Mucosa of rectum (tissue), 2 donors: ENCODE measurements around the gene PPHLN1.

Experiments
- H3K27ac ChIP-seq, 2 donors: one replicate each; pipeline ENCODE4 v1.7.0; 2013; ENCODE audit warnings: inconsistent platforms in 2 of 2, low read depth in 2 of 2, low read length in 2 of 2
- H3K27me3 ChIP-seq, 2 donors: one replicate each; pipeline ENCODE4 v1.7.0; 2013; ENCODE audit warnings: low read length in 2 of 2; ENCODE audit not compliant: control insufficient read depth in 2 of 2, insufficient read depth in 2 of 2
- H3K36me3 ChIP-seq, 2 donors: one replicate each; pipeline ENCODE4 v1.7.0; 2013; ENCODE audit warnings: low read length in 2 of 2; ENCODE audit not compliant: control insufficient read depth in 2 of 2, insufficient read depth in 2 of 2
- H3K4me1 ChIP-seq, 2 donors: one replicate each; pipeline ENCODE4 v1.7.0; 2013; ENCODE audit warnings: low read length in 2 of 2, mild to moderate bottlenecking in 1 of 2; ENCODE audit not compliant: control insufficient read depth in 2 of 2, insufficient read depth in 2 of 2
- H3K4me3 ChIP-seq, 2 donors: one replicate each; pipeline ENCODE4 v1.7.0; 2013; ENCODE audit warnings: low read length in 2 of 2
- H3K9ac ChIP-seq, 2 donors: one replicate each; pipeline ENCODE4 v1.7.0; 2013; ENCODE audit warnings: low read length in 2 of 2, low read depth in 1 of 2, mild to moderate bottlenecking in 1 of 2
- H3K9me3 ChIP-seq, 2 donors: one replicate each; pipeline ENCODE4 v1.7.0; 2013; ENCODE audit warnings: low read length in 2 of 2; ENCODE audit not compliant: control insufficient read depth in 2 of 2
- donor health status: healthy.
- donor health status: Normal muscosa, but diverticular disease.

Gene PPHLN1

DNA sequence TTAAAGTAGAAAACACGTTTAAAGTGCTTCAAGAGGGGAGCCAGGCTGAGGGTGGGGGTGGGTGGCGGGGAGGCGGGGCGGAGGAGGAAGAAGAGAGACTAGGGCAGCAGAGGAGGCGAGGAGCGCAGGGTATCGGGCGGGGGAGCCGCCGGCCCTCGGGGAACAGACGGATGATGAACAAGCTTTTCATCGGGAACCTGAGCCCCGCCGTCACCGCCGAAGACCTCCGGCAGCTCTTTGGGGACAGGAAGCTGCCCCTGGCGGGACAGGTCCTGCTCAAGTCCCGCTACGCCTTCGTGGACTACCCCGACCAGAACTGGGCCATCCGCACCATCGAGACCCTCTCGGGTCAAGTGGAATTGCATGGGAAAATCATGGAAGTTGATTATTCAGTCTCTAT, 39.2 kb upstream of the PPHLN1 start:
- Histone ChIP-seq H3K27me3 (no peaks in the 10 kb centered on the region), H3K9me3 (no peaks in the 10 kb centered on the region), H3K36me3 (no peaks in the 10 kb centered on the region), H3K9ac (no peak overlapping the region), H3K27ac (no peak overlapping the region), H3K4me3 (no peak overlapping the region), H3K4me1 (no peaks in the 10 kb centered on the region)

GRCh38 chr12:42288544-42288943, 37.4 kb upstream of the PPHLN1 start:
- Histone ChIP-seq H3K36me3 (no peaks in the 10 kb centered on the region), H3K4me1 (no peaks in the 10 kb centered on the region), H3K27me3 (no peaks in the 10 kb centered on the region), H3K9ac (no peak overlapping the region), H3K9me3 (no peaks in the 10 kb centered on the region), H3K27ac (no peak overlapping the region), H3K4me3 (no peak overlapping the region)

DNA sequence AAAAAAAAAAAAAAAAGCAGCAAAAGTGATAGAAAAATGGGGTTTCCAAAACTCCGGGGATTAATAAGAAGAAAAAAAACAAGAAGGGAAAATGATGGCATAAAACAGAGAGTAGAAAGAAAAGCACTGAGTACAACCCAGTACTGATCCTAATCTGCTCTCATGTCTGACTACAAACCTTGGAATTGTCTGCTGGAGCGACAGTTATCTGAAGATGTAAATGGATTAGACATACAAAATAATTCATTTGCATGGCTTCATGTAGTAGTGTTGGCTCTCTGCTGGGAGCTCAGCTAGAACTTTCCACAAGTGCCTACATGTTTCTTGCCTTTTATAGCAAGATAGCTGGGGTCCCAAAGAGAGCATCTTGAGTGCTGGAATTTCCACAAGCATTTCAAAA, 34.3 kb upstream of the PPHLN1 start:
- H3K4me1 ChIP-seq: no peaks in the 10 kb centered on the region
- no peak overlapping the region for H3K27ac ChIP-seq
- no peak overlapping the region for H3K9ac ChIP-seq
- no peaks in the 10 kb centered on the region for H3K36me3 ChIP-seq
- H3K4me3 ChIP-seq: no peak overlapping the region
- H3K27me3 ChIP-seq: no peaks in the 10 kb centered on the region
- no peaks in the 10 kb centered on the region for H3K9me3 ChIP-seq

GRCh38 chr12:42296503-42297109, 29.4 kb upstream of the PPHLN1 start:
- H3K4me3 ChIP-seq: no peak overlapping the region
- H3K9me3 ChIP-seq: no peaks in the 10 kb centered on the region
- H3K9ac ChIP-seq: no peak overlapping the region
- H3K27me3 ChIP-seq: no peaks in the 10 kb centered on the region
- H3K4me1 ChIP-seq: no peaks in the 10 kb centered on the region
- H3K27ac ChIP-seq: no peak overlapping the region
- H3K36me3 ChIP-seq: no peaks in the 10 kb centered on the region

DNA sequence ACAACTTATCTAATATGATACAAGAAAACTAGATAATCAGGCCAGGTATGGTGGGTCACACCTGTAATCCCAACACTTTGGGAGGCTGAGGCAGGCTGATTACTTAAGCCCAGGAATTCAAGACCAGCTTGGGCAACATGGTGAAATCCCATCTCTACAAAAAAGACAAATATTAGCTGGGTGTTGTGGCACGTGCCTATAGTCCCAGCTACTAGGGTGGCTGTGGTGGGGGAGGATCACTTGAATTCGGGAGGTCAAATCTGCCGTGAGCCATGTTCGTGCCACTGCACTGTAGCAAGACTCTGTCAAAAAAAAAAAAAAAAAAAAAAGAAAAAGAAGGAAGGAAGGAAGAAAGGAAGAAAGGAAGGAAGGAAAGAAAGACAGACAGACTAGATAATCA, 27.1 kb upstream of the PPHLN1 start:
- H3K36me3 ChIP-seq: no peaks in the 10 kb centered on the region
- no peaks in the 10 kb centered on the region for H3K27me3 ChIP-seq
- no peak overlapping the region for H3K27ac ChIP-seq
- H3K9me3 ChIP-seq: no peaks in the 10 kb centered on the region
- no peak overlapping the region for H3K4me3 ChIP-seq
- no peak overlapping the region for H3K9ac ChIP-seq
- H3K4me1 ChIP-seq: no peaks in the 10 kb centered on the region

- H3K4me1 ChIP-seq: no peaks in the 10 kb centered on the region
Measured at GRCh38 chr12:42299392-42300308, 26.3 kb upstream of the PPHLN1 start.

DNA sequence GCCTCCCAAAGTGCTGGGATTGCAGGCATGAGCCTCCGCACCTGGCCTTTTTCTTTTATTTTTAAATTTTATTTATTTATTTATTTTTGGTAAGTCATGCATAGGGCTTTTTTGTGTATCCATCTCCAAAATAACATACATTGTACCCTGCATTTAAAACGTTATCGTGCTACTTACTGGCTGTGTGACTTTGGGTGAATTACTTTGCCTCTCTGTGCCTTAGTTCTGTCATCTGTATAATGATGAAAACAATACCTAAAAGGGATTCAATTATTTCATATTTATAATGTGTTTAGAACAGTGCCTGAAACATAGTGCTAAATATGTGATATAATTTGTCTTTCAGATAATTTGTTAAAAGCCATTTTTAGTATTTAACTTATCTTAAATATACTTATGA, 19.7 kb upstream of the PPHLN1 start:
- Histone ChIP-seq H3K4me3 (no peak overlapping the region), H3K9me3 (no peaks in the 10 kb centered on the region)

More at GRCh38 chr12:42299392-42300308, 26.3 kb upstream of the PPHLN1 start:
- H3K9me3 ChIP-seq: no peaks in the 10 kb centered on the region
- peak overlapping the region in 1 of 2 donors; percentile 52 for H3K27ac ChIP-seq
- no peaks in the 10 kb centered on the region for H3K27me3 ChIP-seq
- peak overlapping the region in 1 of 2 donors; percentile 15 for H3K4me3 ChIP-seq
- no peaks in the 10 kb centered on the region for H3K36me3 ChIP-seq
- no peak overlapping the region for H3K9ac ChIP-seq

GRCh38 chr12:42308390-42308789, 17.6 kb upstream of the PPHLN1 start:
- no peak overlapping the region for H3K4me3 ChIP-seq
- no peaks in the 10 kb centered on the region for H3K9me3 ChIP-seq
- H3K36me3 ChIP-seq: peaks cover 5% of the 10 kb centered on the region in 2 donors
- H3K9ac ChIP-seq: no peak overlapping the region
- no peak overlapping the region for H3K27ac ChIP-seq
- no peaks in the 10 kb centered on the region for H3K27me3 ChIP-seq
- H3K4me1 ChIP-seq: no peaks in the 10 kb centered on the region

More for the DNA sequence above, 19.7 kb upstream of the PPHLN1 start:
- Histone ChIP-seq H3K27ac (no peak overlapping the region), H3K4me1 (no peaks in the 10 kb centered on the region), H3K36me3 (no peaks in the 10 kb centered on the region), H3K9ac (no peak overlapping the region), H3K27me3 (no peaks in the 10 kb centered on the region)

GRCh38 chr12:42309996-42310395, 16.0 kb upstream of the PPHLN1 start:
- no peak overlapping the region for H3K9ac ChIP-seq
- no peak overlapping the region for H3K4me3 ChIP-seq
- H3K27ac ChIP-seq: no peak overlapping the region
- H3K9me3 ChIP-seq: no peaks in the 10 kb centered on the region
- no peaks in the 10 kb centered on the region for H3K27me3 ChIP-seq
- H3K36me3 ChIP-seq: peaks cover 10% of the 10 kb centered on the region in 2 donors
- H3K4me1 ChIP-seq: no peaks in the 10 kb centered on the region

- Histone ChIP-seq H3K27me3 (no peaks in the 10 kb centered on the region), H3K36me3 (peaks cover 10 to 23% of the 10 kb centered on the region in 2 donors), H3K27ac (no peak overlapping the region), H3K9ac (no peak overlapping the region), H3K4me1 (no peaks in the 10 kb centered on the region), H3K4me3 (no peak overlapping the region), H3K9me3 (no peaks in the 10 kb centered on the region)
Measured at GRCh38 chr12:42315108-42315507, 10.9 kb upstream of the PPHLN1 start.
